Measurements from ENCODE around the gene SLC17A9.
A peak's percentile ranks its signal among the peaks of the same experiment; 100 is the strongest.

The SLC17A9 gene, protein sequence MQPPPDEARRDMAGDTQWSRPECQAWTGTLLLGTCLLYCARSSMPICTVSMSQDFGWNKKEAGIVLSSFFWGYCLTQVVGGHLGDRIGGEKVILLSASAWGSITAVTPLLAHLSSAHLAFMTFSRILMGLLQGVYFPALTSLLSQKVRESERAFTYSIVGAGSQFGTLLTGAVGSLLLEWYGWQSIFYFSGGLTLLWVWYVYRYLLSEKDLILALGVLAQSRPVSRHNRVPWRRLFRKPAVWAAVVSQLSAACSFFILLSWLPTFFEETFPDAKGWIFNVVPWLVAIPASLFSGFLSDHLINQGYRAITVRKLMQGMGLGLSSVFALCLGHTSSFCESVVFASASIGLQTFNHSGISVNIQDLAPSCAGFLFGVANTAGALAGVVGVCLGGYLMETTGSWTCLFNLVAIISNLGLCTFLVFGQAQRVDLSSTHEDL

GRCh38 chr20:62952373-62952967 is at the start of gene SLC17A9:
SLC17A9 (plus strand) TSS chr20:62952709; CDS start chr20:62952831, 122 bp downstream.
- DNase-seq (ENCODE audit: low read depth in 2 of 2) = peak; percentile 67 to 72

DNA sequence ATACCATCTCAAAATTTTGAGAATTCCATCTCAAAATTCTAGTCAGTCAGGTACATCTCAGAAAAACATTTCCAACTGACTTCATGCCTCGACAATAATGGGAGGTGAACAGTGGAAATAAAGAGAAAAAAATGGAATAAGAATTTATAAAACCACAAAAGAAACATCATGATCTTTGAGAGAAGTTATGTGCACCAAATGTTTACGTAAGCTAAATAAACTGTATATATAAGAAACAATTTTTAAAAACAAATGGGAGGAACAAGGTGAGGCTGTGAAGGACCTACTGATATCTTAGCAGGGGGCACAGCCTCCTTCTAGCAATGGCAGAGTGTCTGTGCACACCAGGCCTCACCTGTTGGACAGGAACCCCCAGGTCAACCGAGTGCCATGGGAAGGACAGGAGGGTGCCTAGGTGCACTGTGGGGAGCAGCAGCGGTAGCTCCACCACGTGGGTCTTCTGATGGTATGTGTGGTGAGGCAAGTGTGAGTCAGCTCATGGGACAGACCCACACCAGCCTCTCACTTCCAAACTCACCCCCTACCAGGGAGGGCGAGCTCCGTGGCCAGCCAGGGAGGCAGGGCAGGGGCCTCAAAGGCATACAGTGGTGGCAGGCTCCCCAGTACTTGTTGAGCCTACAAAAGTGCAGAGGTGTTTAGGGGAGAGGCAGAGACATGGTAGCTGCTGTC is 49.4 kb upstream of the SLC17A9 start:
- DNase-seq (ENCODE audit: low read depth in 2 of 2) = no peak

GRCh38 chr20:62905536-62906117 is 46.9 kb upstream of the SLC17A9 start:
- no peak for DNase-seq (ENCODE audit: low read depth in 2 of 2)

GRCh38 chr20:62906209-62906608 is 46.3 kb upstream of the SLC17A9 start:
- no peak for DNase-seq (ENCODE audit: low read depth in 2 of 2)

DNA sequence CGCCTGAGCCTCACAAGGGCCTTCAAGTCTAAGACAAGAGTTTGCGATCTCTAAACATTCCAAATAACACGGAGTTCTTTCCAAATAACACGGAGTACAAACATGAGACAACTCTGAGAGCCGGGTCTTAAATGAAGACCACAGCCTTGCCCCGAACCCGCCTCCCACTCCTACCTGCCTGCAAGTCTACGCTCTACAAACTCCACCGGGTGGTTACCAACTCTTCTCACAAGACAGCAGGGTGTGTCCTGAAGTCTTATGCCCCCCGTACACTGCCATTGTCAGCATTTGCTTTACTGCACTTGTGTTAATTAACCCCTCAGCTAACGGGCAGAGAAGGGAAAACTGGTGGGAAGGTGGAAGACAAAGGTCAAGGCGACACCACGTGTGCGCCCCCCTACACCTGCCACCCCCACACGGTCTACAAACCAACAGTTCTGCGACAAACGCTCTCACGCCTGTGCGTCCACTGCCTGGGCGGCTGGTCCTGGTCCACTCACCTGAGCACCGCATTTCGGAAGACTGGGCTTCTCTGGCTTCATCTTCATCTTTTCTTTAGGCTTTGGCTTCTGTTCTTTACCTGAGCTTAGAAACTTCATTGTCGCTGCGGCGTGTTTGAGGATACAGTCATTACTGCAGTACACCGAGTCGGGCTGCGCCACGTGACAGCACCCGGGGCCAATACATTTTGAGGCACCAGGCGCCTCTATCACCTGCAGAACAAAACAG is 45.7 kb upstream of the SLC17A9 start:
- no peak for DNase-seq (ENCODE audit: low read depth in 2 of 2)

GRCh38 chr20:62907384-62908317 is 44.9 kb upstream of the SLC17A9 start:
- DNase-seq (ENCODE audit: low read depth in 2 of 2) = no peak

GRCh38 chr20:62908971-62909791 is 43.3 kb upstream of the SLC17A9 start:
- no peak for DNase-seq (ENCODE audit: low read depth in 2 of 2)

DNA sequence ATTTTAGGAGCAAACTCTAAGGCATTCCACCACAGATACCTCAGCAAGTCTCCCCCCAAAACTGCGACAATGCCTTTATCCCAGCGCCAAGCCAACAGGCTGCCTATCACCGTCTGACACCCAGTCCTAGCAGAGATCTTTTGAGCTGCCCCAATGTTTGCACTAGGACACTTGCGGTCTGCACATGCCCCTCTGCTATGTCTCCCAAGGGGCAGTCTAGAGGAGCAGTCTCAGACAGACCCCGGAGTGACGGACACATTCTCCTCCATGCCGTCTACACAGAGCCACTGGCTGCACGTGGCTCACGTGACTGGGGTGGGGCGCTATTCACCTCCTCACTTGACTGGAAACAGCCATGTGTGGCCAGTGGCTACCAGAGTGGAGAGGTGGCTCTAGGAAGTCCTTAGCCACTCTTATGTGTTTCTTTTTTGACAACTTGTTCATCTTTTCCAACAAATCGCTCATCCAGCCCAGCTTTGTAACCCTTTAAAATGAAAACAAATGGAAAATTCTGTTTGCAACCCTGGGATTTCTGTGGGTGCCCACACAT is 42.2 kb upstream of the SLC17A9 start:
- DNase-seq (ENCODE audit: low read depth in 2 of 2) = no peak

GRCh38 chr20:62910777-62911497 is 41.6 kb upstream of the SLC17A9 start:
- DNase-seq (ENCODE audit: low read depth in 2 of 2) = no peak

- no peak for DNase-seq (ENCODE audit: low read depth in 2 of 2)
These were observed 40.7 kb upstream of the SLC17A9 start for GRCh38 chr20:62911701-62912280.

GRCh38 chr20:62913043-62913630 is 39.4 kb upstream of the SLC17A9 start:
- DNase-seq (ENCODE audit: low read depth in 2 of 2) = no peak

DNA sequence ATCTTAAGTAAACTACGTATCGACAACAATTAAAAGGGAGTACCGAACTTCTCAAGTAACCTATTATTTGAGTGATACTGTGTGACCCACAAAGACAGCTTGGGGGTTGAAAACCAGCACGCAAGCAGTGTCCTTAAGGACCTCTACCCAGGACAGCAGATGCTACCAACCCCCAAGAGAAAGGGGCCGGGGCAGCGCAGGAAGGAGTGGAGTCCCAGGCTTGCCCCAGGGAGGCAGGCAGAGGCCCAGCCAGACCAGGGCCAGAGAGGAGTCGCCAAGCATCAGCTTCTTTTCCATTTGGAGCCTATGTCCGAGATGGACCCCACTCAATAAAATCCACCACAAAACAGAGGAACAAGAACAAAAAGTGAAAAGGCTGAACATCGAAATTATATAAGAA is 38.1 kb upstream of the SLC17A9 start:
- no peak for DNase-seq (ENCODE audit: low read depth in 2 of 2)

- no peak for DNase-seq (ENCODE audit: low read depth in 2 of 2)
These were observed 37.5 kb upstream of the SLC17A9 start for GRCh38 chr20:62914970-62915457.

GRCh38 chr20:62916703-62917476 is 35.6 kb upstream of the SLC17A9 start:
- no peak for DNase-seq (ENCODE audit: low read depth in 2 of 2)

DNA sequence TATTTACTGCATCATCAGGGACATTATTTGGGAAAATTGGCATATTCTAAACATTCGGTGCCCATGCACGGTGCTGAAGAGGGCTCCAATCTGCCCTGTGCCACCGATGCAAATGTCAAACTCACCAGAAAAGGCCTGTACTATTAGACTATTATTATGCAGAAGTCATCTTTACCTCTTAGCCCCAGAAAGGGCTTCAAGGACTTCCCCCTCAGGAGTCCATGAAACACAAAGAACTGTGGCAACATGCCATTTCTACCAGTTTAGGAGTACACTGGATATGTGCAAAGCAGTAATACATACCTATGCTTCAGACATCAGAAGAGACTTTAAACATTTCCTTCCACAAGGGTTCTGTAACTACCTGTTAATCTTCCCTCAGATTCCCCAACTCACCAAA is 34.8 kb upstream of the SLC17A9 start:
- no peak for DNase-seq (ENCODE audit: low read depth in 2 of 2)

DNA sequence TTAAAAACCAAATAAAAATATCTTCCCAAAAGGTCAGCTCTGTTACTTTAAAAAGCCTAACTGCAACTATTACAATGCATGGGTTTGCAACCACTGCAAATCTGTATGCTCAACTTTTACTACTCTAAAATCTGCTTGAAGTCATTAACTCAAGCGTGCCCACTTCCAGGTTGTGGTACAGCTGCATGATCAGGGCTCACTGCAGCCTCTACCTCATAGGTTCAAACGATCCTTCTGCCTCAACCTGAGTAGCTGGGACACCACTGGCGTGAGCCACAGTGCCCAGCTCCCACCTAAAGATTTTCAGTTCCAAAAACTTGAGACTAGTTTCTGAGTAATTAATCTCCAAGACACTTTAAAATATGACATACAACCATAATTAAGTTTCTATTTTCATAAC is 34.4 kb upstream of the SLC17A9 start:
- peak in 1 of 2 donors; percentile 36 for DNase-seq (ENCODE audit: low read depth in 2 of 2)

DNA sequence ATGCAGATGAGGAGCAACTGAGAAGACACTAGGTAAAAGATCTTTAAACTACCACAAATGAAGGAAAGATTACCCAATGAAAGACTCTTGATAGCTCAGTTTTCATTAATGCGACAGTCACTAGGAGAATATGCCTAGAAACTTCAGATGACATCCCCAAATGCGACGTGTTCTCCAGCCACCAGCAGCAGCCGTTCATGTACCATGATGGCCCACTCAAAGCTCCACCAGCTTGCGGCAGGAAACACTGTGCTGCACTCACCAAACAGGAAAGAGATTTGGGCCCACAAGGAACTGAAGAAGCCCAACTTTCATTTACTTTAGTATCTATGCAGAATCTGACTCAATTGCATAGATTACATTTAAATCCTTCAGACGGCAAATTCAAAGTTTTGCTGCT is 33.7 kb upstream of the SLC17A9 start:
- DNase-seq (ENCODE audit: low read depth in 2 of 2) = peak in 1 of 2 donors; percentile 48
